Cardiac muscle cell (in vitro differentiated cells and primary cell): ENCODE results near the gene TBC1D17. TPM values are rescaled to one million over a fixed set of nuclear protein-coding genes. Genes with fewer than 3 reads are reported as not detected.

ENCODE experiments used
- DNase-seq, 2 donors: peaks; one replicate each; pipeline versions ENCODE4 v3.0.0 to v3.0.0-alpha.2; 2010 to 2017; ENCODE audit warnings: low read depth in 1 of 2, low spot score in 1 of 2
- H3K27ac ChIP-seq: fragments of 200-600 bp; sonication (generic); 2 replicates; pipeline ENCODE4 v1.5.1; 2016
- H3K27me3 ChIP-seq: fragments of 200-600 bp; sonication (generic); 2 replicates; pipeline ENCODE4 v1.6.0; 2016; ENCODE audit warnings: control low read depth
- H3K36me3 ChIP-seq: fragments of 200-600 bp; sonication (generic); 2 replicates; pipeline ENCODE4 v1.5.1; 2016; ENCODE audit warnings: control low read depth
- H3K4me1 ChIP-seq: fragments of 200-600 bp; sonication (generic); 2 replicates; pipeline ENCODE4 v1.8.1; 2017; ENCODE audit warnings: low read depth, mild to moderate bottlenecking, mixed run types
- H3K4me3 ChIP-seq: fragments of 200-600 bp; sonication (generic); 2 replicates; pipeline ENCODE4 v1.5.1; 2016; ENCODE audit warnings: mild to moderate bottlenecking
- H3K9me3 ChIP-seq: fragments of 200-600 bp; sonication (generic); 2 replicates; pipeline ENCODE4 v1.5.1; 2017; ENCODE audit warnings: low read depth, mild to moderate bottlenecking, control low read depth
- polyA plus RNA-seq: library from polyadenylated mRNA; unstranded; fragments of >200 nt; fragmentation: Nextera tagmentation; extraction: Ambion mirVana; gene quantifications from 2 replicates; pipeline ENCODE4 v1.2.1, GENCODE V29; 2016
- total RNA-seq: library from RNA; depleted of rRNA; stranded (reverse); fragments of >200 nt; gene quantifications from 2 replicates; pipeline ENCODE4 v1.2.3, GENCODE V29; 2016
- TF ChIP-seq, protein P1 (sequence below): IDR thresholded peaks from 2 replicates; pipeline ENCODE4 v1.5.1; 2012; ENCODE audit warnings: low read depth, mild to moderate bottlenecking, low read length

The TBC1D17 gene
- total and polyA plus RNA-seq, 2 experiments from 2014 or later: 26.8 to 52.5 TPM

GRCh38 chr19:49895566-49896297 is 18.2 kb downstream of the TBC1D17 start:
- no peak for DNase-seq
- TF ChIP-seq, protein P1, sequence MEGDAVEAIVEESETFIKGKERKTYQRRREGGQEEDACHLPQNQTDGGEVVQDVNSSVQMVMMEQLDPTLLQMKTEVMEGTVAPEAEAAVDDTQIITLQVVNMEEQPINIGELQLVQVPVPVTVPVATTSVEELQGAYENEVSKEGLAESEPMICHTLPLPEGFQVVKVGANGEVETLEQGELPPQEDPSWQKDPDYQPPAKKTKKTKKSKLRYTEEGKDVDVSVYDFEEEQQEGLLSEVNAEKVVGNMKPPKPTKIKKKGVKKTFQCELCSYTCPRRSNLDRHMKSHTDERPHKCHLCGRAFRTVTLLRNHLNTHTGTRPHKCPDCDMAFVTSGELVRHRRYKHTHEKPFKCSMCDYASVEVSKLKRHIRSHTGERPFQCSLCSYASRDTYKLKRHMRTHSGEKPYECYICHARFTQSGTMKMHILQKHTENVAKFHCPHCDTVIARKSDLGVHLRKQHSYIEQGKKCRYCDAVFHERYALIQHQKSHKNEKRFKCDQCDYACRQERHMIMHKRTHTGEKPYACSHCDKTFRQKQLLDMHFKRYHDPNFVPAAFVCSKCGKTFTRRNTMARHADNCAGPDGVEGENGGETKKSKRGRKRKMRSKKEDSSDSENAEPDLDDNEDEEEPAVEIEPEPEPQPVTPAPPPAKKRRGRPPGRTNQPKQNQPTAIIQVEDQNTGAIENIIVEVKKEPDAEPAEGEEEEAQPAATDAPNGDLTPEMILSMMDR: no peak
- Histone ChIP-seq H3K9me3 (no peaks in the 10 kb centered on the region), H3K27ac (no peak overlapping the region), H3K27me3 (no peaks in the 10 kb centered on the region), H3K4me3 (no peak overlapping the region), H3K4me1 (no peaks in the 10 kb centered on the region), H3K36me3 (no peaks in the 10 kb centered on the region)

- Histone ChIP-seq H3K27ac (no peak within 1 kb of the TSS), H3K36me3 (no peaks in the 10 kb centered on the region), H3K27me3 (no peaks in the 10 kb centered on the region), H3K9me3 (no peaks in the 10 kb centered on the region), H3K4me1 (no peaks in the 10 kb centered on the region), H3K4me3 (no peak within 1 kb of the TSS)
- TF ChIP-seq, protein P1: no peak
- peak in 1 of 2 donors; percentile 41 for DNase-seq
These were observed 19.5 kb downstream of the TBC1D17 start, which contains the start of gene IL4I1 for GRCh38 chr19:49896863-49897621. Gene IL4I1, minus strand, starts transcription at chr19:49896887. Its CDS starts 727 bp downstream, at chr19:49896160.

DNA sequence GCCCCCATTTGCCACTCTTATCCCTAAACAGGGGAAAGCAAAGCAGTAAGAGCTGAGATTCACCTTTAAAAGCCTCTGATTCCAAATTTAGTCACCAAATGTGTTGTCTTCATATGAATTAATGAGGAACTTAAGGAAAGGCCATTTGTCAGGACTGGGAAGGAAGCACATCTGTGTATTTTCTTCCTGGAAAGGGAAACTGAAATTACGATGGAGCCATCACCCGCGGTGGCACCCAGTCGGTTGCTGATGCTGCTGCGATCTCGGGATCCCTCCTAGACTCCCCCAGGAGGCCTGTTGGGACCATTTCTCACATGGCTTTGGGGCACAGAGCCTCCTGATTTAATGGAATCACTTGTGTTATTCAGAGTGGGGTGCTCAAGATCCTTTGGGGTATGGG is 26.6 kb downstream of the TBC1D17 start:
- Histone ChIP-seq H3K9me3 (no peaks in the 10 kb centered on the region), H3K4me3 (no peak overlapping the region), H3K36me3 (peaks cover 9% of the 10 kb centered on the region), H3K4me1 (no peaks in the 10 kb centered on the region), H3K27ac (no peak overlapping the region), H3K27me3 (no peaks in the 10 kb centered on the region)
- TF ChIP-seq, protein P1: no peak
- DNase-seq: no peak

GRCh38 chr19:49906879-49907564 is 29.5 kb downstream of the TBC1D17 start:
- no peak for DNase-seq
- Histone ChIP-seq H3K27ac (no peak overlapping the region), H3K9me3 (no peaks in the 10 kb centered on the region), H3K36me3 (peaks cover 15% of the 10 kb centered on the region), H3K27me3 (no peaks in the 10 kb centered on the region), H3K4me3 (no peak overlapping the region), H3K4me1 (no peaks in the 10 kb centered on the region)
- TF ChIP-seq, protein P1: no peak

DNA sequence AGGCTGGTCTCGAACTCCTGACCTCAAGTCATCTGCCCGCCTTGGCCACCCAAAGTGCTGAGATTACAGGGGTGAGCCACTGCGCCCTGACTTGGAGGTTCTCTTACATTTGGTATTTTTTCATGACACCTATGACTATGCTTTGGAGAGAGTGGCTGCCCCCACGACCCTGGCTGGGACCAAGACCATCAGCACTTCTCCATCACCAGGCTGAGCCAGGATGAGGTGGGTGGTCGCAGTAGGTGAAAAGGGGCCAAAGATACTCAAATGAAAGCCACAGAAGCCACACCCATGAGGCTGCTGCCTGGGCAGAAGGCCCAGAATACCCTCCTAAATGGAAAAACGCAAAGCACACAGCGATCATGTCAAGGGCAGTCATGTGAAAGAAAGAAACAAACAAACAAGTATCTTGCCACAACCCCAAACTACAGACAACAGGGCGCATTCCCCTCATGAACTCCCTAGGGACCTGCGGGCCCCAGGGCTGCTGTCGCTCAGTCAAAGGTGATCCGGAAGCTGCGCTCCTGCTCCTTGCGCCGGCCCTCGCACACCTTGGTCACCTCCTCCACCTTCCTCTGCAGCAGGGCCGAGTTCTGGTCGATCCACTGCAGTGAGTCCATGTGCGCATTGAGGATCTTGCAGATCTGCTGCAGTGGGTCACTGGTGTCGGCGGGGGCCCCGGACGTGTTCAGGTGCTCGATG is 30.4 kb downstream of the TBC1D17 start:
- Histone ChIP-seq H3K4me3 (no peak overlapping the region), H3K27me3 (no peaks in the 10 kb centered on the region), H3K36me3 (peaks cover 15% of the 10 kb centered on the region), H3K4me1 (no peaks in the 10 kb centered on the region), H3K9me3 (no peaks in the 10 kb centered on the region), H3K27ac (no peak overlapping the region)
- TF ChIP-seq, protein P1: no peak
- DNase-seq: no peak
